Nephron progenitor cell (in vitro differentiated cells): Measurements from ENCODE around the gene RABGGTA.
A peak's percentile ranks its signal among the peaks of the same experiment; 100 is the strongest.

Source experiments
- DNase-seq: peaks from one replicate; pipeline ENCODE4 v3.0.0; 2021
- H3K27ac Mint-ChIP-seq: 2 replicates; pipeline ENCODE4 v1.8.0; 2021; ENCODE audit warnings: mild to moderate bottlenecking, moderate library complexity, mixed read lengths
- H3K27me3 Mint-ChIP-seq: 2 replicates; pipeline ENCODE4 v1.8.0; 2021; ENCODE audit warnings: mild to moderate bottlenecking, low read depth, mixed read lengths; ENCODE audit not compliant: poor library complexity
- H3K36me3 Mint-ChIP-seq: 2 replicates; pipeline ENCODE4 v1.8.0; 2021; ENCODE audit warnings: low read depth, mixed read lengths
- H3K4me1 Mint-ChIP-seq: 2 replicates; pipeline ENCODE4 v1.8.0; 2021; ENCODE audit warnings: mixed read lengths
- H3K4me3 Mint-ChIP-seq: 2 replicates; pipeline ENCODE4 v1.8.0; 2021; ENCODE audit warnings: mild to moderate bottlenecking, moderate library complexity, mixed read lengths
- H3K9me3 Mint-ChIP-seq: 2 replicates; pipeline ENCODE4 v1.8.0; 2021; ENCODE audit warnings: mild to moderate bottlenecking, moderate library complexity, mixed read lengths
- CTCF ChIP-seq: fragments of 200-600 bp; sonication (generic); IDR thresholded peaks from 2 replicates; pipeline ENCODE4 v1.5.0; 2021; ENCODE audit warnings: antibody characterized with exemption

The RABGGTA gene

GRCh38 chr14:24296341-24297157 lies 25.2 kb upstream of the RABGGTA start:
- peak; percentile 68 for TF ChIP-seq CTCF
- Mint-ChIP-seq H3K36me3 (peaks cover 10% of the 10 kb centered on the region), H3K4me3 (no peak overlapping the region), H3K27me3 (no peaks in the 10 kb centered on the region), H3K4me1 (peaks cover 48% of the 10 kb centered on the region), H3K9me3 (no peaks in the 10 kb centered on the region), H3K27ac (peak overlapping the region; percentile 38)
- peak; percentile 54 for DNase-seq

GRCh38 chr14:24293525-24293924 lies 22.1 kb upstream of the RABGGTA start:
- DNase-seq: no peak
- H3K4me1 Mint-ChIP-seq: peaks cover 21% of the 10 kb centered on the region
- no peaks in the 10 kb centered on the region for H3K9me3 Mint-ChIP-seq
- no peak for TF ChIP-seq CTCF
- peaks cover 10% of the 10 kb centered on the region for H3K36me3 Mint-ChIP-seq
- no peak overlapping the region for H3K4me3 Mint-ChIP-seq
- no peak overlapping the region for H3K27ac Mint-ChIP-seq
- no peaks in the 10 kb centered on the region for H3K27me3 Mint-ChIP-seq

GRCh38 chr14:24292118-24292807 lies 20.9 kb upstream of the RABGGTA start:
- TF ChIP-seq CTCF: no peak
- Mint-ChIP-seq H3K9me3 (no peaks in the 10 kb centered on the region), H3K4me3 (no peak overlapping the region), H3K36me3 (peaks cover 10% of the 10 kb centered on the region), H3K27ac (no peak overlapping the region), H3K4me1 (peaks cover 22% of the 10 kb centered on the region), H3K27me3 (no peaks in the 10 kb centered on the region)
- DNase-seq: no peak

- DNase-seq: no peak
- H3K4me3 Mint-ChIP-seq: no peak overlapping the region
- no peak for TF ChIP-seq CTCF
- H3K4me1 Mint-ChIP-seq: peaks cover 17% of the 10 kb centered on the region
- no peak overlapping the region for H3K27ac Mint-ChIP-seq
- H3K9me3 Mint-ChIP-seq: no peaks in the 10 kb centered on the region
- H3K36me3 Mint-ChIP-seq: peaks cover 10% of the 10 kb centered on the region
- no peaks in the 10 kb centered on the region for H3K27me3 Mint-ChIP-seq
Observed at GRCh38 chr14:24291446-24292117, 20.2 kb upstream of the RABGGTA start.

GRCh38 chr14:24290746-24291145 lies 19.3 kb upstream of the RABGGTA start:
- Mint-ChIP-seq H3K4me1 (peaks cover 10% of the 10 kb centered on the region), H3K4me3 (no peak overlapping the region), H3K36me3 (peaks cover 10% of the 10 kb centered on the region), H3K27me3 (no peaks in the 10 kb centered on the region), H3K9me3 (no peaks in the 10 kb centered on the region), H3K27ac (no peak overlapping the region)
- DNase-seq: no peak
- TF ChIP-seq CTCF: no peak
